ENCODE results near the gene TOM1L2.
A peak's percentile ranks its signal among the peaks of the same experiment; 100 is the strongest.

The TOM1L2 gene

GRCh38 chr17:17847726-17848125 lies 124.5 kb downstream of the TOM1L2 start:
- DNase-seq (ENCODE audit: low spot score) = no peak

- no peak for DNase-seq (ENCODE audit: low spot score)
Observed at GRCh38 chr17:17847118-17847689, 125.0 kb downstream of the TOM1L2 start.

GRCh38 chr17:17846645-17847044 lies 125.6 kb downstream of the TOM1L2 start:
- DNase-seq (ENCODE audit: low spot score) = no peak

GRCh38 chr17:17846003-17846402 lies 126.2 kb downstream of the TOM1L2 start:
- no peak for DNase-seq (ENCODE audit: low spot score)

- no peak for DNase-seq (ENCODE audit: low spot score)
Observed at GRCh38 chr17:17845046-17845775, 127.0 kb downstream of the TOM1L2 start.

GRCh38 chr17:17844500-17844899 lies 127.7 kb downstream of the TOM1L2 start:
- DNase-seq (ENCODE audit: low spot score) = no peak

GRCh38 chr17:17844079-17844478 lies 128.1 kb downstream of the TOM1L2 start:
- DNase-seq (ENCODE audit: low spot score) = no peak

GRCh38 chr17:17843096-17843495 lies 129.1 kb downstream of the TOM1L2 start:
- DNase-seq (ENCODE audit: low spot score) = no peak

GRCh38 chr17:17842111-17842876 lies 129.9 kb downstream of the TOM1L2 start:
- DNase-seq (ENCODE audit: low spot score) = no peak

- no peak for DNase-seq (ENCODE audit: low spot score)
Observed at GRCh38 chr17:17841601-17842025, 130.6 kb downstream of the TOM1L2 start.

GRCh38 chr17:17840751-17841591 lies 131.2 kb downstream of the TOM1L2 start:
- DNase-seq (ENCODE audit: low spot score) = no peak

- DNase-seq (ENCODE audit: low spot score) = peak; percentile 90
Observed at GRCh38 chr17:17839791-17840707, 132.2 kb downstream of the TOM1L2 start.

- DNase-seq (ENCODE audit: low spot score) = no peak
Observed at GRCh38 chr17:17837966-17838962, 133.9 kb downstream of the TOM1L2 start.

- DNase-seq (ENCODE audit: low spot score) = no peak
Observed at GRCh38 chr17:17837380-17837821, 134.8 kb downstream of the TOM1L2 start.

GRCh38 chr17:17836818-17837379 lies 135.3 kb downstream of the TOM1L2 start, which contains the start of gene SREBF1:
SREBF1 (minus strand) TSS chr17:17836986; CDS start chr17:17836817, 169 bp downstream.
- DNase-seq (ENCODE audit: low spot score) = peak; percentile 74

GRCh38 chr17:17836250-17836817 lies 135.9 kb downstream of the TOM1L2 start:
- DNase-seq (ENCODE audit: low spot score) = peak; percentile 88

GRCh38 chr17:17835415-17836249 lies 136.6 kb downstream of the TOM1L2 start:
- no peak for DNase-seq (ENCODE audit: low spot score)

GRCh38 chr17:17834974-17835373 lies 137.2 kb downstream of the TOM1L2 start:
- DNase-seq (ENCODE audit: low spot score) = no peak

All from D341Med (cell line).